HG02943 (cell line): ENCODE measurements around the gene CRYBG1.
A peak's percentile ranks its signal among the peaks of the same experiment; 100 is the strongest.

Experiments
- ATAC-seq: cut with Tn5 transposase; IDR thresholded peaks from one replicate; pipeline ENCODE4 v1.9.1; 2021; ENCODE audit warnings: mild to moderate bottlenecking, low read depth, moderate library complexity; ENCODE audit not compliant: unreplicated experiment

Gene CRYBG1

GRCh38 chr6:106520711-106521401 lies 160.3 kb downstream of the CRYBG1 start:
- ATAC-seq = peak; percentile 58

DNA sequence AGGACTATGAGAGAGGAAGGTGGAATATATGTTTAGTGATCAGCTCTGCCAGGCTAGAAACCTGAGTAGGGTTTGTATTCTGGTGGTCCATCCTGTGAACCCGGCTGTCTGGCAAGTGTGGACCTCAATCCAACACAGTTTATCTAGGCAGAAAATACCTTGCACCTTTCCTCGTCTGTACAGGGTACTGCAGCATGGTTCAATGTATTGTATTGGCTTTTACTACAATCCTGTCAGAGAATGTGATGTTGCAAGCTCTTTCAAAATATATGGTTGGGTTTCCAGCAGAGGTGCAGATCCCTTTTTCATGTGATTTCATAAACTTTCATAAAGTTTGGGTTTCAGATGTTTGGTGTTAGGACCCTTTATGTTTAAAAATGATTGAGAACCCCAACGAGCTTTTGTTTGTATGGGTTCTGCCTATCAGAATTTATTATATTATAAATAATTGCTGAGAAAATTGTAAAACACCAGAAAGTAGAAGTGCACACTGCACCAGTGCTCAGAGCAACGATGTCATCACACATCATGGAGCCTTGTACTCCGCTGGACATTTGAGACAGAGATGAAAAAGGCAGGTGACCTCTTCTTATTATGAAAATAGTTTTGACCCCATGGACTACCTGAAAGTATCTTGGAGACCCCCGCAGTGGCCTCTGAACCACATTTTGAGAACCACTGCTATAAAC lies 162.2 kb downstream of the CRYBG1 start:
- ATAC-seq = no peak

- peak; percentile 37 for ATAC-seq
Observed at GRCh38 chr6:106525107-106525881, 164.8 kb downstream of the CRYBG1 start.

GRCh38 chr6:106525882-106526275 lies 165.4 kb downstream of the CRYBG1 start:
- ATAC-seq = no peak

DNA sequence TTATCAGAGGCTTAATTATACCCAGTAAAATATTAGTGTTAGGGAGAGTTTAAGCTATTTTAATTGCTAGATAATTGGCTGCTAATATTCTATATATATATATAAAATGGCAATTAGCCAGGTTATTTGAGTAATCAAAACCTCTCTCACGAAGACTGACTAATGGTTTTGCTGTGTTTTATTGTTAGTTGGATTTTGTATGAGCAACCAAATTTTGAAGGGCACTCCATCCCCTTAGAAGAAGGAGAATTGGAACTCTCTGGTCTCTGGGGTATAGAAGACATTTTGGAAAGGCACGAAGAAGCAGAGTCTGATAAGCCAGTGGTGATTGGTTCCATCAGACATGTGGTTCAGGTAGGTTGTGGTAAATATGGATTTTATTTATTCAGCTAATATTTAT lies 166.6 kb downstream of the CRYBG1 start:
- no peak for ATAC-seq

DNA sequence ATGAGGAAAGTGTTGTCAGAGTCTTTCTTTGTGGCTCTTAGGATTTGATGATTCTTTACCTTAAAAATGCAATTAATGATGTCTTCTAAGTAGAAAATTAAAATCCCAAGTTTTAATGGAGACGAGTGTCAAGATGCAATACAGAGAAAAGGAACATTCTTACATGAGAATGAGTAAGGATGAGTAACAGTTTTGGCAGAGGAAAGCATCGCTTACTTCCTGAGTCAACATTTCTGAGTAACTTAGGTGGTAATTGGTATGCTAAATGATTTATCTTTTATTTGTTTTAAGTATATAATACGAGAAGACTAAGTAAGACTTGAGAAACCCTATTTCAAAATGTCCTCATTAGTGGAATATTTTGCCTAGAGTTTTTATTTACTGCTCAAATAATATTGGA lies 167.5 kb downstream of the CRYBG1 start:
- ATAC-seq = no peak

- ATAC-seq = no peak
Observed at GRCh38 chr6:106528521-106528920, 168.0 kb downstream of the CRYBG1 start.

DNA sequence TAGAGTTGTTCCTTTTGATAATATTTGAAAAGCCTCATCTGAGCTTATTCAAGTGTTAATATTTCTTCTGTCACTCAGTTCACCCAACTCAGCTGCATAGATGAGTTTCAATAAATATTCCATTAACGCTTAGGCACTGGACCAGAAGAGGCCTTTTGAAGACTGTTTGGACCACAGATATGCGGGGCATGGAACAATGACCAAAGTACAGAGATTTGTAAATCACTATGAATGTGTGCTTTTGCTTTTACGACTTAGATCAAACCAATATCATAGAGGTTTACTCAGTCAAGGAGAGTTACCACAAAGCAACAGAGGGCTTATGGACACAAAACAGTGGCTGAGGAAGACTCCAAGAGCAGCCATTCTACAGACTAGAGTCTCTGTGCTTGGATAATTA lies 168.9 kb downstream of the CRYBG1 start:
- no peak for ATAC-seq

DNA sequence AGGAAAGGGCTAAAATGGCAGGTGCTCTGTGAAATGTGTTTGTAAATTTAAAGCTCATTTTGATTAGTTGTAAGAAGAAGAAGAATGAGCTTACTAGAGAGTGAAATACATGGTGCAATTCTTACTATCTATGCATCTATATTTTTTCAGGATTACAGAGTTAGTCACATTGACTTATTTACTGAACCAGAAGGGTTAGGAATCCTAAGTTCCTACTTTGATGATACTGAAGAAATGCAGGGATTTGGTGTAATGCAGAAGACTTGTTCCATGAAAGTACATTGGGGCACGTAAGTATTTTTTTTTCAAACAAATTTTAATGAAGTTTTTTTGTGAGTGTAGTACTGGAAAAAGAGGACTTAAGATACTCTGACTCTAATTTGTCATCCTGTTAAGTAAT lies 169.5 kb downstream of the CRYBG1 start:
- no peak for ATAC-seq

- ATAC-seq = no peak
Observed at GRCh38 chr6:106530502-106530901, 170.0 kb downstream of the CRYBG1 start.

- ATAC-seq = no peak
Observed at GRCh38 chr6:106533054-106533453, 172.5 kb downstream of the CRYBG1 start.

GRCh38 chr6:106534004-106534403 lies 173.5 kb downstream of the CRYBG1 start:
- no peak for ATAC-seq

DNA sequence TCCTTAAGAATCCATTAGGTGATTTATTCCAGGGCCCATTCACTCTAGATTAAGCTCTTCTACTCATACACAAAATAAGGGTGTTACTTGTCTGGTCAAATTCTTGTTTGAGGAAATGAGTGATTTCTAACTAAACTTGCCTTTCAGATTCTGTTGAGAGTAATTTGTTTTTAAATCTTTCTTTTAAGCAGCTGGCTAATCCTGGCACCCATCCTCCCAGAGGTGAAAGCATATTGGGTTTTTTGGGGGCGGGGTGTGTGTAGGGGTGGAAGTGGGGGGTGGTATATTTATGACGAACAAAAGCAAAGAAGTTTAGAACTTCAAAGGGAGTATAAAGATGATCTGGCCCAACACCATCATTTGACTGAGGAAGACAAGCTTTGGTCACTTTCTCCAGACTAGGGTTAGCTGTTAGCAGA lies 174.1 kb downstream of the CRYBG1 start:
- no peak for ATAC-seq

GRCh38 chr6:106535012-106535411 lies 174.5 kb downstream of the CRYBG1 start:
- ATAC-seq = no peak

GRCh38 chr6:106536357-106536756 lies 175.8 kb downstream of the CRYBG1 start:
- ATAC-seq = no peak

GRCh38 chr6:106536851-106537250 lies 176.3 kb downstream of the CRYBG1 start:
- no peak for ATAC-seq

GRCh38 chr6:106537662-106538061 lies 177.1 kb downstream of the CRYBG1 start:
- no peak for ATAC-seq

GRCh38 chr6:106538145-106538544 lies 177.6 kb downstream of the CRYBG1 start:
- no peak for ATAC-seq

- ATAC-seq = no peak
Observed at GRCh38 chr6:106539936-106540335, 179.4 kb downstream of the CRYBG1 start.

DNA sequence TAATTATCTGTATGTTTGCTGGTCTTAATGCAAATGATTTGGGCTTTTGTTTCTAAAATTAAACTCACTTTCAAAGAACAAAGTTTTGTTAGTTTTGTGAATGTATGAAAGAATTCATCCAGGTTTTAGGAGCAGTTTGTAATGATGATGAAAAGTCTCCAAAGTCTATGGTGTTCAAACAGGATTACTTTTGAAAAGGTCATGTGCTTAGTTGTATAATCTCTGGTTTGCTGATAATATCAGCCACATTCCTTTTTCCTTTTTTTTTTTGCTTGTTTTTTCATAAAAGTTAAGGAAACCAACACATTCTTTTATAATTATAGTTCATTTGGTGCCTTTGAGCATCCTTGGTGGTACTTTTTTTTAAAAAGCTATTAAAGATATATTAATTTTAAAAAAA lies 179.9 kb downstream of the CRYBG1 start:
- no peak for ATAC-seq

GRCh38 chr6:106540907-106541306 lies 180.4 kb downstream of the CRYBG1 start:
- no peak for ATAC-seq
